ENCODE results near the gene URB2. TPM values are rescaled to one million over a fixed set of nuclear protein-coding genes. Genes with fewer than 3 reads are reported as not detected.

URB2 gene
- total RNA-seq, 1 experiment from 2014 or later = 25.2 TPM

- no peaks in the 10 kb centered on the region for H3K27me3 Mint-ChIP-seq (ENCODE audit: unreplicated experiment)
- TF ChIP-seq, protein P1, sequence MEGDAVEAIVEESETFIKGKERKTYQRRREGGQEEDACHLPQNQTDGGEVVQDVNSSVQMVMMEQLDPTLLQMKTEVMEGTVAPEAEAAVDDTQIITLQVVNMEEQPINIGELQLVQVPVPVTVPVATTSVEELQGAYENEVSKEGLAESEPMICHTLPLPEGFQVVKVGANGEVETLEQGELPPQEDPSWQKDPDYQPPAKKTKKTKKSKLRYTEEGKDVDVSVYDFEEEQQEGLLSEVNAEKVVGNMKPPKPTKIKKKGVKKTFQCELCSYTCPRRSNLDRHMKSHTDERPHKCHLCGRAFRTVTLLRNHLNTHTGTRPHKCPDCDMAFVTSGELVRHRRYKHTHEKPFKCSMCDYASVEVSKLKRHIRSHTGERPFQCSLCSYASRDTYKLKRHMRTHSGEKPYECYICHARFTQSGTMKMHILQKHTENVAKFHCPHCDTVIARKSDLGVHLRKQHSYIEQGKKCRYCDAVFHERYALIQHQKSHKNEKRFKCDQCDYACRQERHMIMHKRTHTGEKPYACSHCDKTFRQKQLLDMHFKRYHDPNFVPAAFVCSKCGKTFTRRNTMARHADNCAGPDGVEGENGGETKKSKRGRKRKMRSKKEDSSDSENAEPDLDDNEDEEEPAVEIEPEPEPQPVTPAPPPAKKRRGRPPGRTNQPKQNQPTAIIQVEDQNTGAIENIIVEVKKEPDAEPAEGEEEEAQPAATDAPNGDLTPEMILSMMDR (IDR thresholded peaks at IDR 0.05; ENCODE audit: unreplicated experiment) = no peak
- DNase-seq = no peak
- H3K4me1 Mint-ChIP-seq (ENCODE audit: low read depth, unreplicated experiment) = peaks cover 12% of the 10 kb centered on the region
- no peak overlapping the region for H3K27ac Mint-ChIP-seq (ENCODE audit: unreplicated experiment)
- BruUV-seq (replicated peaks) = no TSS peak
- CTCF ChIA-PET = no interaction called here
- H3K4me3 Mint-ChIP-seq (ENCODE audit: low read depth, unreplicated experiment) = no peak overlapping the region
- no peaks in the 10 kb centered on the region for H3K36me3 Mint-ChIP-seq (ENCODE audit: insufficient read depth, unreplicated experiment)
- no peaks in the 10 kb centered on the region for H3K9me3 Mint-ChIP-seq (ENCODE audit: low read depth, unreplicated experiment)
- intact Hi-C loops (cut with micrococcal nuclease; ENCODE audit: unreplicated experiment) = no loop called here
Observed at GRCh38 chr1:229581485-229581884, 44.6 kb upstream of the URB2 start.

DNA sequence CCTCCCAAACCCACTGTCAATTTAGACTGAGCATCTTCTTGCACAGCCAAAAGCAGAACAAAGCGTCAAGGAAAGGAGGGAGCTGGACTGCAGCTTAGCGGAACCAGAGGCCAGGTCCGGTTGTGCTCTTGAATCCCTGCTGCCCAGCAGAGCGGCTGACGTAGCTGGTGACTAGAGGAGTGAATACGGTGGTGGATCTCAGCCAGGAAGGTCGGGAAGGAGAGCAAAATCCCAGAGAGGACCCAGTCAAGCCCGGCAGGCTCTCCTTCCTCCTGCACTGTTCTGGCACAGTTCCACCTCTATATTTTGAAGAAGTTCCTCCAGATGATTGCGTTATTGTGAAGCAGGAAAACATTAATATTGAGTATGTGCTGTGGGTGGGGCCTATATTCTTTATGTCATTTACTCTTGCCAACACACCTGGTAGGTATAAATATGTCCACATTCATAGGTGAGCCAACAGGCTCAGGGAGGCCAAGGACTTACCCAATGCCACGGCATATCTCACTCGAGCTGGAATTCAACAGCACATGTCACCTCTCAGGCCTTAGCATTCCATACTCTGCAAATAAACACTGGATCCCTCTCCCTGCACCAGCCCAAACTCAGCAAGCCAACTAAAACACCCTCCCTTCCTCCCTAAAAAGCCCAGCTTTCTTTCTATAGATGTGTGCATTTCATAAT, 43.9 kb upstream of the URB2 start:
- Mint-ChIP-seq H3K36me3 (ENCODE audit: insufficient read depth, unreplicated experiment) (no peaks in the 10 kb centered on the region), H3K27ac (ENCODE audit: unreplicated experiment) (no peak overlapping the region), H3K27me3 (ENCODE audit: unreplicated experiment) (no peaks in the 10 kb centered on the region), H3K4me3 (ENCODE audit: low read depth, unreplicated experiment) (no peak overlapping the region), H3K9me3 (ENCODE audit: low read depth, unreplicated experiment) (no peaks in the 10 kb centered on the region), H3K4me1 (ENCODE audit: low read depth, unreplicated experiment) (peaks cover 12% of the 10 kb centered on the region)
- CTCF ChIA-PET = interaction anchor here (0.5 to 1.3 kb wide), 2 partner anchors 23 to 76 kb away, joined by 3 to 4 read pairs; partner anchors contain the start of gene ABCB10
- no peak for DNase-seq
- intact Hi-C loops (cut with micrococcal nuclease; ENCODE audit: unreplicated experiment) = no loop called here
- TF ChIP-seq, protein P1 (IDR thresholded peaks at IDR 0.05; ENCODE audit: unreplicated experiment) = no peak
- BruUV-seq (replicated peaks) = no TSS peak

DNA sequence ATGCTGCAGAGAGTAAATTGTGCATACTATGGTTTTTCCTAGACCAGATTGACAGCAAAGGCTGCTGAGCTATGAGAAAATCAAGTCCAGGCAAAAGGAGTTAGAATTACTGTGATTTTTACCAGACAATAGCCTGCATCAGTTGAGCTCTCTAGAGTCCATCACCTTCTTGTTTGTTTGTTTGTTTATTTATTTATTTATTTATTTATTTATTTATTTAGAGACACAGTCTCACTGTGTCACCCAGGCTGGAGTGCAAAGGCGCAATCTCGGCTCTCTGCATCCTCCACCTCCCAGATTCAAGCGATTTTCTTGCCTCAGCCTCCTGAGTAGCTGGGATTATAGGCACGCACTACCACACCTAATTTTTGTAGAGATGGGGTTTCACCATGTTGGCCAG, 43.3 kb upstream of the URB2 start:
- Mint-ChIP-seq H3K36me3 (ENCODE audit: insufficient read depth, unreplicated experiment) (no peaks in the 10 kb centered on the region), H3K4me3 (ENCODE audit: low read depth, unreplicated experiment) (no peak overlapping the region), H3K4me1 (ENCODE audit: low read depth, unreplicated experiment) (peaks cover 12% of the 10 kb centered on the region), H3K27ac (ENCODE audit: unreplicated experiment) (no peak overlapping the region), H3K9me3 (ENCODE audit: low read depth, unreplicated experiment) (no peaks in the 10 kb centered on the region), H3K27me3 (ENCODE audit: unreplicated experiment) (no peaks in the 10 kb centered on the region)
- CTCF ChIA-PET = interaction anchor here (1.3 kb wide), 1 partner anchor 24 kb away, joined by 3 read pairs; the partner anchor contains the start of gene ABCB10
- intact Hi-C loops (cut with micrococcal nuclease; ENCODE audit: unreplicated experiment) = no loop called here
- TF ChIP-seq, protein P1 (IDR thresholded peaks at IDR 0.05; ENCODE audit: unreplicated experiment) = no peak
- DNase-seq = no peak
- no TSS peak for BruUV-seq (replicated peaks)

GRCh38 chr1:229585338-229585737, 40.7 kb upstream of the URB2 start:
- intact Hi-C loops (cut with micrococcal nuclease; ENCODE audit: unreplicated experiment) = no loop called here
- CTCF ChIA-PET = interaction anchor here (0.7 kb wide), 1 partner anchor 27 kb away, joined by 4 read pairs; no protein-coding TSS in a partner anchor
- H3K27ac Mint-ChIP-seq (ENCODE audit: unreplicated experiment) = no peak overlapping the region
- H3K27me3 Mint-ChIP-seq (ENCODE audit: unreplicated experiment) = no peaks in the 10 kb centered on the region
- BruUV-seq (replicated peaks) = no TSS peak
- no peaks in the 10 kb centered on the region for H3K9me3 Mint-ChIP-seq (ENCODE audit: low read depth, unreplicated experiment)
- no peaks in the 10 kb centered on the region for H3K36me3 Mint-ChIP-seq (ENCODE audit: insufficient read depth, unreplicated experiment)
- DNase-seq = no peak
- no peaks in the 10 kb centered on the region for H3K4me1 Mint-ChIP-seq (ENCODE audit: low read depth, unreplicated experiment)
- H3K4me3 Mint-ChIP-seq (ENCODE audit: low read depth, unreplicated experiment) = no peak overlapping the region
- TF ChIP-seq, protein P1 (IDR thresholded peaks at IDR 0.05; ENCODE audit: unreplicated experiment) = no peak
